Measurements from ENCODE around the gene ELFN1. TPM values are rescaled to one million over a fixed set of nuclear protein-coding genes. Genes with fewer than 3 reads are reported as not detected.

Gene ELFN1
- total and polyA plus RNA-seq, 12 donors, result 0.05 to 2.8 (median 0.86) TPM

DNA sequence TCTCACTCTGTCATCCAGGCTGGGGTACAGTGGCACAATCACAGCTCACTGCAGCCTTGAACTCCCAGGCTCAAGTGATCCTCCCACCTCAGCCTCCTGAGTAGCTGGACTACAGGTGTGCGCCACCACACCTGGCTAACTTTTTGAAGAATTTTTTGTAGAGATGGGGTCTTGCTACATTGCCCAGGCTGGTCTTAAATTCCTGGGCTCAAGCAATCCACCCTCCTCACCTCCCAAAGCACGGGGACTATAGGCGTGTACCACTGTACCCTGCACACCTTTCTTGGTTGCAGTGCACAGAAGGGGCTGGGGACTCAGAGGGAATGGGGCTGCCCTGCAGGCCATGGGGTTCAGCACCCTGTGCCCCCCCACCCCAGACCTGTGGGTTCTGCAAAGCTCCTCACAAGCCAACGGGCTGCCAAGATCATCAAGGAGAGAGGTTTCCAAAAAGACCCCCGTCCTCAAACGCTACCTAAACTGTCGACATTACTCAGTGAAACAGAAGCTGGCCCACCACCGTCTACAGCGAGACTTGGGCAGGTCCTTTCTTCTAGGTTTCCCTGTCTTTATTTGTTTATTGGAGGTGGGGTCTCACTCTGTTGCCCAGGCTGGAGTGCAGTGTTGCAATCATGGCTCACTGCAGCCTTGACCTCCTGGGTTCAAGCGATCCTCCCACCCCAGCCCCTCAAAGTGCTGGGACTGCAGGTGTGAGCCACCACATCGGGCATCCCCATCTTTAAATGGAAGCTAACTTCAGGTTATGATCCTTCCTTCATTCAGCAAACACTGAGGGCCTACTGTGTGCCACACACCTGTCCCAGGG, 26.6 kb upstream of the ELFN1 start:
- no peak for DNase-seq
- intact Hi-C loops (cut with DNase I), result no loop called here
- Histone ChIP-seq H3K9me3 (replicated peaks in 1 of 3) (no peaks in the 10 kb centered on the region), H3K4me1 (replicated peaks in 1 of 2) (peaks cover 0 to 11% of the 10 kb centered on the region in 2 donors), H3K27me3 (peaks cover 14% of the 10 kb centered on the region), H3K36me3 (replicated peaks in 1 of 2) (no peaks in the 10 kb centered on the region), H3K4me3 (no peak overlapping the region), H3K27ac (no peak overlapping the region)
- 81 to 83% (median 83%) methylated on average over 10 to 11 of the region's 11 CpGs for WGBS, 4 donors
- TF ChIP-seq POLR2A (IDR thresholded peaks at IDR 0.05), result no peak
- TF ChIP-seq, protein P1, sequence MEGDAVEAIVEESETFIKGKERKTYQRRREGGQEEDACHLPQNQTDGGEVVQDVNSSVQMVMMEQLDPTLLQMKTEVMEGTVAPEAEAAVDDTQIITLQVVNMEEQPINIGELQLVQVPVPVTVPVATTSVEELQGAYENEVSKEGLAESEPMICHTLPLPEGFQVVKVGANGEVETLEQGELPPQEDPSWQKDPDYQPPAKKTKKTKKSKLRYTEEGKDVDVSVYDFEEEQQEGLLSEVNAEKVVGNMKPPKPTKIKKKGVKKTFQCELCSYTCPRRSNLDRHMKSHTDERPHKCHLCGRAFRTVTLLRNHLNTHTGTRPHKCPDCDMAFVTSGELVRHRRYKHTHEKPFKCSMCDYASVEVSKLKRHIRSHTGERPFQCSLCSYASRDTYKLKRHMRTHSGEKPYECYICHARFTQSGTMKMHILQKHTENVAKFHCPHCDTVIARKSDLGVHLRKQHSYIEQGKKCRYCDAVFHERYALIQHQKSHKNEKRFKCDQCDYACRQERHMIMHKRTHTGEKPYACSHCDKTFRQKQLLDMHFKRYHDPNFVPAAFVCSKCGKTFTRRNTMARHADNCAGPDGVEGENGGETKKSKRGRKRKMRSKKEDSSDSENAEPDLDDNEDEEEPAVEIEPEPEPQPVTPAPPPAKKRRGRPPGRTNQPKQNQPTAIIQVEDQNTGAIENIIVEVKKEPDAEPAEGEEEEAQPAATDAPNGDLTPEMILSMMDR (IDR thresholded peaks at IDR 0.05), result no peak

DNA sequence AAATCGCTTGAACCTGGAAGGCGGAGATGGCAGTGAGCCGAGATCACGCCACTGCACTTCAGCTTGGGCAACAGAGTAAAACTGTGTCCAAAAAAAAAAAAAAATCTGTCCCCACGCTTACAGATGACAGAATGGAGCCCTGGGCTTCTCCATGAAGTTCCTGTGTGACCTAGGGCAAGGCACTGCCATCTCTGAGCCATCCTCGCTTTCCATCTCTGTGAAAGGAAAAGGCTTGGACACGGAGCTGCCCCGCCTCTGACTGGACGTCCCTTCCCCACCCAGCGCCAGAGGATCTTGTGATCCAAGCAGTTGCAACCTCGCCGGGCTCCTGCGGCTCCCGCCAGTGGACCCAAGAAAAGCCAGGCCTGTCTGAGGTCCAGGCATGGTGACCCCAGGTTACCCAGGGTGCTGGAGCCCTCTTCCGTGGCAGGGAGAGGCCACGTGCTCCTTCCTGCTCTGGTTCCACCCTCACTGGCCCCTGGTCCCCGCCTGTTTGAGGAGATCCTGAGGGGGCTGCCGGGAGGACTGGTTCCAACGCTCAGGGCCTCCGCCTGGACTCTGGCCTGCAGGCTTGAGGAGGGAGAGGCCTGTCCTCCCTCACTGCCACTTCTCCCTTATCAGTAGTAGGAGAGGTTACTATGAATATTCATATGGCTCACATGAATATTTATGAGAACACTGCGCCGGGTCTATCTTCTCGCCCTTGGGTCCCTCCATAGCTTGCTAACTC, 25.6 kb upstream of the ELFN1 start:
- Histone ChIP-seq H3K27me3 (peaks cover 14% of the 10 kb centered on the region), H3K27ac (no peak overlapping the region), H3K36me3 (replicated peaks in 1 of 2) (no peaks in the 10 kb centered on the region), H3K4me1 (replicated peaks in 1 of 2) (peaks cover 0 to 14% of the 10 kb centered on the region in 2 donors), H3K9me3 (replicated peaks in 1 of 3) (no peaks in the 10 kb centered on the region), H3K4me3 (no peak overlapping the region)
- 84 to 93% (median 90%) methylated on average over 18 to 23 of the region's 23 CpGs for WGBS, 4 donors
- DNase-seq, result no peak
- intact Hi-C loops (cut with DNase I), result no loop called here
- TF ChIP-seq POLR2A (IDR thresholded peaks at IDR 0.05), result no peak
- TF ChIP-seq, protein P1 (IDR thresholded peaks at IDR 0.05), result no peak

DNA sequence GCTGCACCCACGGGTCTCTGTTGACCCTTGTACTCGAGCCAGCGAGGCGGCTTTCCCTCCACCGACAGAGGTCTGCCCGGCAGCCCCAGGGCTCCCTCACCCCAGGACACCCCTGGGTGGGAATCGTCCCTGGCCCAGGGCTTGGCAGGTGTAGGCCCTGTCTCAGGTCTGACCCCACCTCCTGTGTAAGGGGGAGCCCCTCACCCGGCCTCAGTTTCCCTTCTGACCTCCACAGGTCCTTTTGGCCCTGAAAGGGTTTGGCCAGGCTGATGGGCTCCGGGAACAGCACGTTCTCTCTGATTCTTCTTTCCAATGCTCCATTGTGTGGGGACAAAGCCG, 25.0 kb upstream of the ELFN1 start:
- Histone ChIP-seq H3K27me3 (peaks cover 14% of the 10 kb centered on the region), H3K4me1 (replicated peaks in 1 of 2) (peaks cover 0 to 14% of the 10 kb centered on the region in 2 donors), H3K9me3 (replicated peaks in 1 of 3) (no peaks in the 10 kb centered on the region), H3K27ac (no peak overlapping the region), H3K4me3 (no peak overlapping the region), H3K36me3 (replicated peaks in 1 of 2) (no peaks in the 10 kb centered on the region)
- TF ChIP-seq, protein P1 (IDR thresholded peaks at IDR 0.05), result no peak
- no peak for TF ChIP-seq POLR2A (IDR thresholded peaks at IDR 0.05)
- 79 to 81% (median 80%) methylated on average over 6 to 11 of the region's 11 CpGs for WGBS, 4 donors
- no peak for DNase-seq
- intact Hi-C loops (cut with DNase I), result no loop called here

DNA sequence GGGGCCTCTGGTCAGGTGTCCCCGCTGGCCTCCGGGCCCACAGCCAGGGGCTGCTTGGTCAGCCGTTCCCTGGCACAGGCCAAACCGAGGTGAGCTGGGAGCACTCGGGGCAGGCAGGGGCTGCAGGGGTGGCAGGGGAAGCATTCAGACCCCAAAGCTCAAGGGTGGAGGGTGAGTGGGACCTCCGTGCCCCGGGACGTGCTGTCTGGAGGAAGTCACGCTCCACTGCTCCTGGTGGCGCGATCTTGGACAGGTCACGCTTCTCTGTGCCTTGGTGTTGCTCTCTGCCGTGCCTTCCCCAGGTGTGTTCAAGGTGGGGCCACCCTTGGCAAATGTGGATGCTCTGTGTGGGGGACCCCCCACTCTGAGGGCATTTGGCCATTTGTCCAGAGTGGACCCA, 24.6 kb upstream of the ELFN1 start:
- Histone ChIP-seq H3K9me3 (replicated peaks in 1 of 3) (no peaks in the 10 kb centered on the region), H3K27me3 (peaks cover 14% of the 10 kb centered on the region), H3K36me3 (replicated peaks in 1 of 2) (no peaks in the 10 kb centered on the region), H3K27ac (no peak overlapping the region), H3K4me3 (no peak overlapping the region), H3K4me1 (replicated peaks in 1 of 2) (peaks cover 0 to 14% of the 10 kb centered on the region in 2 donors)
- no peak for DNase-seq
- 83 to 93% (median 85%) methylated on average over 5 to 13 of the region's 13 CpGs for WGBS, 4 donors
- TF ChIP-seq, protein P1 (IDR thresholded peaks at IDR 0.05), result no peak
- no peak for TF ChIP-seq POLR2A (IDR thresholded peaks at IDR 0.05)
- intact Hi-C loops (cut with DNase I), result no loop called here
